Measurements from ENCODE around the gene CAND2.

DNA sequence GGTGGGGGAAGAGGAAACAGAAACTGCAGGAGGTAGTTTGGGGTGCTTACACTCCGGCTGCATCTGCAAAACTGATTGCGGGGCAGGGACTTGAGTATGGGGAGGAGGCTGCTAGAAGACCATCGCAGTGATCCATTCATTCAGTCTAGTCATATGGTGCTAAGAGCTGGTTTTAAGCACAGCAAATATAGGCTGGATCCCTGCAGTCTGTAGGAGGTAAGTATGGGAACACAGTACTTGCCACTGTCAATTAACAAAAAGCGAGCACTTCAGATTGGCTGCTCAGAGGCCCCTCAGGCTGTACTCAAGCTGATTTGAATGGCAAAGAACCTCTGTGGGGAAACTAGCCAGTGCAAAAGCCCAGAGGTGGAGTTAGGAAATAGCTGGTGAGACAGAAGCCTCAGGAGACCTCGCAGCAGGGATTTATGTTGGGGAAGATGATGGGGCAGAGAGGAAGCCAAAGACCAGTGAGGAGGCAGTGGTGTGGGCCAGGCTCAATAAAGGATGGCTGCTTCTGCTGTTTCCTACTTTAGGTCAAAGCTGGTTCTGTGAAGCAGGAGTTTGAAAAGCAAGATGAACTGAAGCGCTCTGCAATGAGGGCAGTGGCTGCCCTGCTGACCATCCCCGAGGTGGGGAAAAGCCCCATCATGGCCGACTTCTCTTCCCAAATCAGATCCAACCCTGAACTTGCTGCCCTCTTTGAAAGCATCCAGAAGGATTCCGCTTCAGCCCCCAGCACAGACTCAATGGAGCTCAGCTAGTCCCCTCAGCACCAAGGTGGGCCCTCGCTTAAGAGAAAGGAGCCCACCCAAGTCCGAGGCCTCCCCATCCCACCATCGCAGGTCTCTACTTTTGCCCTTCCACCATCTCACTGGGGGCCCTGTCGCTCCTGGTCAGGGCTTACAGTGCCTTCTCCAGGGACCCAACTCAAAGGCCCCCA lies 37.0 kb downstream of the CAND2 start:
- TF ChIP-seq, protein P1, sequence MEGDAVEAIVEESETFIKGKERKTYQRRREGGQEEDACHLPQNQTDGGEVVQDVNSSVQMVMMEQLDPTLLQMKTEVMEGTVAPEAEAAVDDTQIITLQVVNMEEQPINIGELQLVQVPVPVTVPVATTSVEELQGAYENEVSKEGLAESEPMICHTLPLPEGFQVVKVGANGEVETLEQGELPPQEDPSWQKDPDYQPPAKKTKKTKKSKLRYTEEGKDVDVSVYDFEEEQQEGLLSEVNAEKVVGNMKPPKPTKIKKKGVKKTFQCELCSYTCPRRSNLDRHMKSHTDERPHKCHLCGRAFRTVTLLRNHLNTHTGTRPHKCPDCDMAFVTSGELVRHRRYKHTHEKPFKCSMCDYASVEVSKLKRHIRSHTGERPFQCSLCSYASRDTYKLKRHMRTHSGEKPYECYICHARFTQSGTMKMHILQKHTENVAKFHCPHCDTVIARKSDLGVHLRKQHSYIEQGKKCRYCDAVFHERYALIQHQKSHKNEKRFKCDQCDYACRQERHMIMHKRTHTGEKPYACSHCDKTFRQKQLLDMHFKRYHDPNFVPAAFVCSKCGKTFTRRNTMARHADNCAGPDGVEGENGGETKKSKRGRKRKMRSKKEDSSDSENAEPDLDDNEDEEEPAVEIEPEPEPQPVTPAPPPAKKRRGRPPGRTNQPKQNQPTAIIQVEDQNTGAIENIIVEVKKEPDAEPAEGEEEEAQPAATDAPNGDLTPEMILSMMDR (conservative IDR thresholded peaks at IDR 0.05; ENCODE audit: low read depth in 2 of 2) = no peak
- TF ChIP-seq, protein P2, sequence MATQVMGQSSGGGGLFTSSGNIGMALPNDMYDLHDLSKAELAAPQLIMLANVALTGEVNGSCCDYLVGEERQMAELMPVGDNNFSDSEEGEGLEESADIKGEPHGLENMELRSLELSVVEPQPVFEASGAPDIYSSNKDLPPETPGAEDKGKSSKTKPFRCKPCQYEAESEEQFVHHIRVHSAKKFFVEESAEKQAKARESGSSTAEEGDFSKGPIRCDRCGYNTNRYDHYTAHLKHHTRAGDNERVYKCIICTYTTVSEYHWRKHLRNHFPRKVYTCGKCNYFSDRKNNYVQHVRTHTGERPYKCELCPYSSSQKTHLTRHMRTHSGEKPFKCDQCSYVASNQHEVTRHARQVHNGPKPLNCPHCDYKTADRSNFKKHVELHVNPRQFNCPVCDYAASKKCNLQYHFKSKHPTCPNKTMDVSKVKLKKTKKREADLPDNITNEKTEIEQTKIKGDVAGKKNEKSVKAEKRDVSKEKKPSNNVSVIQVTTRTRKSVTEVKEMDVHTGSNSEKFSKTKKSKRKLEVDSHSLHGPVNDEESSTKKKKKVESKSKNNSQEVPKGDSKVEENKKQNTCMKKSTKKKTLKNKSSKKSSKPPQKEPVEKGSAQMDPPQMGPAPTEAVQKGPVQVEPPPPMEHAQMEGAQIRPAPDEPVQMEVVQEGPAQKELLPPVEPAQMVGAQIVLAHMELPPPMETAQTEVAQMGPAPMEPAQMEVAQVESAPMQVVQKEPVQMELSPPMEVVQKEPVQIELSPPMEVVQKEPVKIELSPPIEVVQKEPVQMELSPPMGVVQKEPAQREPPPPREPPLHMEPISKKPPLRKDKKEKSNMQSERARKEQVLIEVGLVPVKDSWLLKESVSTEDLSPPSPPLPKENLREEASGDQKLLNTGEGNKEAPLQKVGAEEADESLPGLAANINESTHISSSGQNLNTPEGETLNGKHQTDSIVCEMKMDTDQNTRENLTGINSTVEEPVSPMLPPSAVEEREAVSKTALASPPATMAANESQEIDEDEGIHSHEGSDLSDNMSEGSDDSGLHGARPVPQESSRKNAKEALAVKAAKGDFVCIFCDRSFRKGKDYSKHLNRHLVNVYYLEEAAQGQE (IDR thresholded peaks at IDR 0.05; ENCODE audit: unreplicated experiment) = no peak
